ENCODE data around the gene DYNC1LI2. TPM values are rescaled to one million over a fixed set of nuclear protein-coding genes. Genes with fewer than 3 reads are reported as not detected.

The DYNC1LI2 gene
- total RNA-seq, 2 donors from 2014 or later, result 77.5 to 97.1 TPM

- no peak for ATAC-seq
- no peak for DNase-seq
- H3K27me3 Mint-ChIP-seq, result no peaks in the 10 kb centered on the region
- H3K9me3 ChIP-seq (ENCODE audit: control insufficient read depth, low read length, poor library complexity, severe bottlenecking), result no peaks in the 10 kb centered on the region
- H3K4me1 Mint-ChIP-seq, result no peaks in the 10 kb centered on the region
- H3K4me3 Mint-ChIP-seq, result no peak overlapping the region
- no peak overlapping the region for H3K27ac Mint-ChIP-seq
- H3K36me3 Mint-ChIP-seq (ENCODE audit: low read depth), result no peaks in the 10 kb centered on the region
Observed at GRCh38 chr16:66701026-66701425, 50.4 kb downstream of the DYNC1LI2 start.

- ATAC-seq (no peak), DNase-seq (no peak)
- peaks cover 4% of the 10 kb centered on the region for H3K4me1 Mint-ChIP-seq
- no peaks in the 10 kb centered on the region for H3K9me3 ChIP-seq (ENCODE audit: control insufficient read depth, low read length, poor library complexity, severe bottlenecking)
- no peaks in the 10 kb centered on the region for H3K27me3 Mint-ChIP-seq
- H3K36me3 Mint-ChIP-seq (ENCODE audit: low read depth), result no peaks in the 10 kb centered on the region
- H3K4me3 Mint-ChIP-seq, result no peak overlapping the region
- no peak overlapping the region for H3K27ac Mint-ChIP-seq
Observed at GRCh38 chr16:66699898-66700297, 51.5 kb downstream of the DYNC1LI2 start.

GRCh38 chr16:66698046-66698445 is 53.4 kb downstream of the DYNC1LI2 start:
- peak overlapping the region; percentile 36 for H3K4me3 Mint-ChIP-seq
- no peaks in the 10 kb centered on the region for H3K36me3 Mint-ChIP-seq (ENCODE audit: low read depth)
- no peak for ATAC-seq
- H3K27me3 Mint-ChIP-seq, result no peaks in the 10 kb centered on the region
- H3K27ac Mint-ChIP-seq, result no peak overlapping the region
- DNase-seq, result no peak
- no peaks in the 10 kb centered on the region for H3K9me3 ChIP-seq (ENCODE audit: control insufficient read depth, low read length, poor library complexity, severe bottlenecking)
- peaks cover 5% of the 10 kb centered on the region for H3K4me1 Mint-ChIP-seq

DNA sequence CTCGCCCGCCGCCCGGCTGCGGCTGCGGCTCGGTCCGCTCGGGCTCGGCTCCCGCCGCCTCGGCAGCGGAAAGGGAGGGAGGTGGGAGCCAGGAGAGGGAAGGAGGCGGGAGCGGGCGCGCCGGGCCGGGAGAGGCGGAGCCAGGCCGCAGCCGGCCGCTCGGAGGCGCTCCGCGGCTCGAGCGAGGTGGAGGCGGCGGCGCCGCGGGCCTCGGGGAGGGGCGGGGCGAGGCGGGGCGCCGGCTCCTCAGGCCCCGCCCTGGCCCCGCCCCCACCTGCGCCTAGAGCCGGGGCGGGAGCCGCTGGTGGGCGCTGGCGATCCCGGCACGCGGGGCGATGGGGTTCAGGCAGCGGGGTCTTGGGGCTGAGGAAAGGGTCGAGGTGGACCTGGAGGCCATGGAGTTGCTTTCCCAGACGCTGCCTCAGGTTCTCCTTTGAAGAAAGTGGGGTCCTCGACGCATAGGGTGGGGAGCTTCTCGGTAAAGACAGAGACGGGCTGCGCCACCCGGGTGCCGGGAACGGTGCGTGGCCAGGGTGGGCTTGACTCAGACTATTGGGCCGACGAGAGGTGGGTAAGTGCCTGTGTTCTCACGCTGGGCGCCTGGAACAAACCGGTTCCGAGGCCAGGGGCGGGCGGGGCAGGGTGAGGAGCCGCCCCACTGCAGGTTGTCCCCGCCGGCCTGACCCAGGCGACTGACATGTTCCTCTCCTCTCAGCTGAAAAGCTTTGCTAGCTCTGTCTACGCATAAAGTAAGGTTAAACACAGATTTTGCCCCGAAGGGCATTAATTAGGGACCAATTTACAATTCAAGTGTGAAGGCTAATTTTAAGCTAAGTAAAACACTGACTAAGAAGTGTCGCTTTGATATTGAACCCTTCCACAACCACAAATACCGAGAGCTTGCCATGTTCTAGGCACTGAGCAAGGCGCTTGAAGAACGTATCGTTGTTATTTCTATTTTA is 54.5 kb downstream of the DYNC1LI2 start, which contains the start of gene CMTM4:
Gene CMTM4 (minus strand): TSS at position 75 of the 962 bp plus-strand sequence. CDS start 218 bp downstream, outside the sequence.
- no peak within 1 kb of the TSS for H3K27ac Mint-ChIP-seq
- no peaks in the 10 kb centered on the region for H3K9me3 ChIP-seq (ENCODE audit: control insufficient read depth, low read length, poor library complexity, severe bottlenecking)
- peak; percentile 97 for ATAC-seq
- no peaks in the 10 kb centered on the region for H3K27me3 Mint-ChIP-seq
- peak within 1 kb of the TSS; percentile 85 for H3K4me3 Mint-ChIP-seq
- H3K36me3 Mint-ChIP-seq (ENCODE audit: low read depth), result no peaks in the 10 kb centered on the region
- DNase-seq, result peak; percentile 62 to 86 (median 82)
- peaks cover 5% of the 10 kb centered on the region for H3K4me1 Mint-ChIP-seq

DNA sequence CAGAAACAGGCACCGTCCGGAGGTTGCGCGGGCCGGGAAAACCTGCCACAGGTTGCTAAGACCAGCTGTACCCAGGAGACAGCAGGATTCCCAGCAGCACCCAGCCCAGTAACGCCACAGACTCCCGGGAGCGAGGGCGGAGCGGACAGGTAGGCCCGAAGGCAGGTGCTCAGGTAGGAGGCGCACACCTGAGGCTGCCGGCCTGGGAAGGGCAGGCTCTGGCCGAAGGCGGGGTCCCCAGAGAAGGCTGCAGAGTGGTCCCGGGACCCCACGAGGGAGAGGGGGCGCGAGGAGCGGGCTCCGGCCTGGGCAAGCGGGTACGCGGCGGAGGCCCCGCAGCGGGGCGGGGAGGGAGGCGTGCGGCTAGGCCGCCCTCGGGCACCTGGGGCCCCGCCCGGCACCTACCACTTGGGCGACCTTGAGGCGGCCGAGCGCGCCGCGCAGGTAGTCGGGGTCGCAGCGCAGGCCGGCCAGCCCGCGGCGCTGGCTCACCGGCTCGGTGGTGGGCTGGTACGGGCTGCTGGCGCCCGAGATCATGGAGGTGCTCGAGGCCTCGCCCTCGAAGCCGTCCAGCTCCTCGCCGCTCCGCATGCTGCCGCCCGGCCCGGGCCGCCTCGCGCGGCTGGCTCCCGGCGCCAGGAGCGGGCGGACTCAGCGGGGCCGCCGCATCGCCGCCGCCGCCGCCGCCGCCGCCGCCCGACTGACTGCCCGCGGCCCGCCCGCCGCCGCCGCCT is 55.3 kb downstream of the DYNC1LI2 start:
- no peak overlapping the region for H3K27ac Mint-ChIP-seq
- H3K27me3 Mint-ChIP-seq, result peaks cover 2% of the 10 kb centered on the region
- peaks cover 5% of the 10 kb centered on the region for H3K4me1 Mint-ChIP-seq
- no peaks in the 10 kb centered on the region for H3K9me3 ChIP-seq (ENCODE audit: control insufficient read depth, low read length, poor library complexity, severe bottlenecking)
- no peaks in the 10 kb centered on the region for H3K36me3 Mint-ChIP-seq (ENCODE audit: low read depth)
- DNase-seq (peak in 1 of 3 donors; percentile 14), ATAC-seq (peak; percentile 52)
- peak overlapping the region; percentile 85 for H3K4me3 Mint-ChIP-seq

GRCh38 chr16:66695471-66695934 is 55.9 kb downstream of the DYNC1LI2 start:
- Mint-ChIP-seq H3K4me1 (peaks cover 5% of the 10 kb centered on the region), H3K27me3 (peaks cover 8% of the 10 kb centered on the region), H3K4me3 (peak overlapping the region; percentile 85), H3K27ac (no peak overlapping the region), H3K36me3 (ENCODE audit: low read depth) (no peaks in the 10 kb centered on the region)
- ATAC-seq (no peak), DNase-seq (no peak)
- H3K9me3 ChIP-seq (ENCODE audit: control insufficient read depth, low read length, poor library complexity, severe bottlenecking), result no peaks in the 10 kb centered on the region

GRCh38 chr16:66693149-66693548 is 58.3 kb downstream of the DYNC1LI2 start:
- no peak overlapping the region for H3K27ac Mint-ChIP-seq
- peaks cover 5% of the 10 kb centered on the region for H3K4me1 Mint-ChIP-seq
- H3K9me3 ChIP-seq (ENCODE audit: control insufficient read depth, low read length, poor library complexity, severe bottlenecking), result no peaks in the 10 kb centered on the region
- no peak for ATAC-seq
- peaks cover 15% of the 10 kb centered on the region for H3K27me3 Mint-ChIP-seq
- no peaks in the 10 kb centered on the region for H3K36me3 Mint-ChIP-seq (ENCODE audit: low read depth)
- DNase-seq, result no peak
- H3K4me3 Mint-ChIP-seq, result no peak overlapping the region

DNA sequence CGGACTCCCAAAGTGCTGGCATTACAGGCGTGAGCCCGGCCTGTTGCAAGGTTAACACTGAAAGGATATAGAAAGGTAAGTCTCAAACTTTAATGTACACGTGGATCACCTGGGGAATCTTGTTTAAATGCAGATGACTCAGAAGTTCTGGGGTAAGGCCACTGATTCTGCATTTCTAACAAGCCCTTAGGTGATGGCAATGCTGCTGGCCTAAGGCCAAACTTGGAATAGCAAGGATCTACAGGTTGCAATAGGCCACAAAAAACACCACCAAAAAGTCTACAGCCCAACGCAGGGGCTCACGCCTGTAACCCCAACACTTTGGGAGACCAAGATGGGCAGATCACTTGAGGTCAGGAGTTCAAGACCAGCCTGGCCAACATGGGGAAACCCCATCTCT is 59.1 kb downstream of the DYNC1LI2 start:
- H3K4me3 Mint-ChIP-seq, result no peak overlapping the region
- no peaks in the 10 kb centered on the region for H3K36me3 Mint-ChIP-seq (ENCODE audit: low read depth)
- DNase-seq (no peak), ATAC-seq (no peak)
- no peak overlapping the region for H3K27ac Mint-ChIP-seq
- peaks cover 5% of the 10 kb centered on the region for H3K4me1 Mint-ChIP-seq
- no peaks in the 10 kb centered on the region for H3K9me3 ChIP-seq (ENCODE audit: control insufficient read depth, low read length, poor library complexity, severe bottlenecking)
- peaks cover 16% of the 10 kb centered on the region for H3K27me3 Mint-ChIP-seq

GRCh38 chr16:66691234-66691633 is 60.2 kb downstream of the DYNC1LI2 start:
- Mint-ChIP-seq H3K4me1 (peaks cover 5% of the 10 kb centered on the region), H3K27me3 (peaks cover 16% of the 10 kb centered on the region), H3K4me3 (no peak overlapping the region), H3K36me3 (ENCODE audit: low read depth) (no peaks in the 10 kb centered on the region), H3K27ac (no peak overlapping the region)
- H3K9me3 ChIP-seq (ENCODE audit: control insufficient read depth, low read length, poor library complexity, severe bottlenecking), result no peaks in the 10 kb centered on the region
- DNase-seq, result no peak
- no peak for ATAC-seq

GRCh38 chr16:66690106-66690847 is 61.1 kb downstream of the DYNC1LI2 start:
- no peak for DNase-seq
- Mint-ChIP-seq H3K36me3 (ENCODE audit: low read depth) (no peaks in the 10 kb centered on the region), H3K4me3 (no peak overlapping the region), H3K4me1 (peaks cover 4% of the 10 kb centered on the region), H3K27me3 (peaks cover 16% of the 10 kb centered on the region), H3K27ac (no peak overlapping the region)
- H3K9me3 ChIP-seq (ENCODE audit: control insufficient read depth, low read length, poor library complexity, severe bottlenecking), result no peaks in the 10 kb centered on the region
- no peak for ATAC-seq

GRCh38 chr16:66689282-66689681 is 62.1 kb downstream of the DYNC1LI2 start:
- H3K4me1 Mint-ChIP-seq, result no peaks in the 10 kb centered on the region
- DNase-seq (no peak), ATAC-seq (no peak)
- no peaks in the 10 kb centered on the region for H3K36me3 Mint-ChIP-seq (ENCODE audit: low read depth)
- H3K27ac Mint-ChIP-seq, result no peak overlapping the region
- H3K9me3 ChIP-seq (ENCODE audit: control insufficient read depth, low read length, poor library complexity, severe bottlenecking), result no peaks in the 10 kb centered on the region
- no peak overlapping the region for H3K4me3 Mint-ChIP-seq
- H3K27me3 Mint-ChIP-seq, result peaks cover 16% of the 10 kb centered on the region

DNA sequence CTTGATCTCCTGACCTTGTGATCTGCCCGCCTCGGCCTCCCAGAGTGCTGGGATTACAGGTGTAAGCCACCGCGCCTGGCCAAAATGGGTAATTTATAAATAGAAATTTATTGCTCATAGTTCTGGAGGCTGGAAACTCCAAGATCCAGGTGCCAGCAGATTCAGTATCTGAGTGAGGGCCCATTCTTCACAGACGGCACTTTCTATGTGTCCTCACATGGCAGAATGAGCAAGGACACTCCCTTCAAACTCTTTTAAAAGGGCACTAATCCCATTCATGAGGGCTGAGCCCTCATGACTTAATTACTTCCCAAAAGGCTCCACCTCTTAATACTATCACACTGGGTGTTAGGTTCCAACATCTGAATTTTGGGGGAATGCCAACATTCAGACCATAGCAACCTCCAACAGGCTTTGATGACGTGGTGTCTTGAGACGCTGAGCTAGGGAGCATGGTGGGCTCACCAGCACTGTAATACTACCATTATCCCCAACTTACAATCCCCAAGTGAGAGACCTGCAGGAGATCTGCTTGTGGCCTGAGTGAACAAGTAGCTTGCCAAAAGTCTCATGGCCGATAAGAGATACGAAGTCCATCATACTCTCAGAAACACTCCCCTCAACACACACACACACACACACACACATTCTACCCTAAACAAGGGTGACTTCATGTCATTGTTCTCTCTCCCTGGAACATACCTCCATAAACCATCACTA is 63.3 kb downstream of the DYNC1LI2 start:
- Mint-ChIP-seq H3K4me1 (no peaks in the 10 kb centered on the region), H3K4me3 (no peak overlapping the region), H3K27ac (no peak overlapping the region), H3K36me3 (ENCODE audit: low read depth) (no peaks in the 10 kb centered on the region), H3K27me3 (peaks cover 16% of the 10 kb centered on the region)
- DNase-seq (no peak), ATAC-seq (no peak)
- H3K9me3 ChIP-seq (ENCODE audit: control insufficient read depth, low read length, poor library complexity, severe bottlenecking), result no peaks in the 10 kb centered on the region

Measured in T-helper 17 cell (primary cell).